ENCODE data around the gene SMARCA1. TPM values are rescaled to one million over a fixed set of nuclear protein-coding genes. Genes with fewer than 3 reads are reported as not detected.

Gene SMARCA1
- total RNA-seq, 1 experiment from 2014 or later, result 34.5 TPM

- DNase-seq, result no peak
- ChIA-PET CTCF (no interaction called here), POLR2A (no interaction called here)
- Mint-ChIP-seq H3K27ac (ENCODE audit: unreplicated experiment) (no peak overlapping the region), H3K9me3 (ENCODE audit: unreplicated experiment) (no peaks in the 10 kb centered on the region), H3K36me3 (ENCODE audit: insufficient read depth, unreplicated experiment) (peaks cover 9% of the 10 kb centered on the region), H3K4me1 (ENCODE audit: low read depth, unreplicated experiment) (no peaks in the 10 kb centered on the region), H3K4me3 (ENCODE audit: unreplicated experiment) (no peak overlapping the region), H3K27me3 (ENCODE audit: insufficient read depth, unreplicated experiment) (no peaks in the 10 kb centered on the region)
- BruUV-seq (replicated peaks), result no TSS peak
- Histone ChIP-seq H3K9me3 (no peaks in the 10 kb centered on the region), H3K4me3 (ENCODE audit: low read depth, low read length) (no peak overlapping the region), H3K27me3 (replicated peaks; ENCODE audit: control insufficient read depth, insufficient read depth, low read length) (no peaks in the 10 kb centered on the region), H3K4me1 (no peaks in the 10 kb centered on the region), H3K36me3 (ENCODE audit: control insufficient read depth, insufficient read depth, low read length) (no peaks in the 10 kb centered on the region)
- TF ChIP-seq, protein P1, sequence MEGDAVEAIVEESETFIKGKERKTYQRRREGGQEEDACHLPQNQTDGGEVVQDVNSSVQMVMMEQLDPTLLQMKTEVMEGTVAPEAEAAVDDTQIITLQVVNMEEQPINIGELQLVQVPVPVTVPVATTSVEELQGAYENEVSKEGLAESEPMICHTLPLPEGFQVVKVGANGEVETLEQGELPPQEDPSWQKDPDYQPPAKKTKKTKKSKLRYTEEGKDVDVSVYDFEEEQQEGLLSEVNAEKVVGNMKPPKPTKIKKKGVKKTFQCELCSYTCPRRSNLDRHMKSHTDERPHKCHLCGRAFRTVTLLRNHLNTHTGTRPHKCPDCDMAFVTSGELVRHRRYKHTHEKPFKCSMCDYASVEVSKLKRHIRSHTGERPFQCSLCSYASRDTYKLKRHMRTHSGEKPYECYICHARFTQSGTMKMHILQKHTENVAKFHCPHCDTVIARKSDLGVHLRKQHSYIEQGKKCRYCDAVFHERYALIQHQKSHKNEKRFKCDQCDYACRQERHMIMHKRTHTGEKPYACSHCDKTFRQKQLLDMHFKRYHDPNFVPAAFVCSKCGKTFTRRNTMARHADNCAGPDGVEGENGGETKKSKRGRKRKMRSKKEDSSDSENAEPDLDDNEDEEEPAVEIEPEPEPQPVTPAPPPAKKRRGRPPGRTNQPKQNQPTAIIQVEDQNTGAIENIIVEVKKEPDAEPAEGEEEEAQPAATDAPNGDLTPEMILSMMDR (IDR thresholded peaks at IDR 0.05; ENCODE audit: insufficient read depth in 1 of 2, low read depth in 1 of 2, low read length in 1 of 2, severe bottlenecking in 1 of 2, unreplicated experiment in 1 of 2), result no peak
- intact Hi-C loops (cut with micrococcal nuclease; ENCODE audit: unreplicated experiment), result no loop called here
These were observed 6.9 kb downstream of the SMARCA1 start for GRCh38 chrX:129516402-129516801.

GRCh38 chrX:129512409-129512808 is 10.9 kb downstream of the SMARCA1 start:
- Mint-ChIP-seq H3K36me3 (ENCODE audit: insufficient read depth, unreplicated experiment) (peaks cover 9% of the 10 kb centered on the region), H3K9me3 (ENCODE audit: unreplicated experiment) (no peaks in the 10 kb centered on the region), H3K27ac (ENCODE audit: unreplicated experiment) (no peak overlapping the region), H3K4me3 (ENCODE audit: unreplicated experiment) (no peak overlapping the region), H3K4me1 (ENCODE audit: low read depth, unreplicated experiment) (no peaks in the 10 kb centered on the region), H3K27me3 (ENCODE audit: insufficient read depth, unreplicated experiment) (no peaks in the 10 kb centered on the region)
- Histone ChIP-seq H3K27me3 (replicated peaks; ENCODE audit: control insufficient read depth, insufficient read depth, low read length) (no peaks in the 10 kb centered on the region), H3K36me3 (ENCODE audit: control insufficient read depth, insufficient read depth, low read length) (no peaks in the 10 kb centered on the region), H3K4me3 (ENCODE audit: low read depth, low read length) (no peak overlapping the region), H3K9me3 (no peaks in the 10 kb centered on the region), H3K4me1 (no peaks in the 10 kb centered on the region)
- CTCF ChIA-PET, result no interaction called here
- intact Hi-C loops (cut with micrococcal nuclease; ENCODE audit: unreplicated experiment), result no loop called here
- no TSS peak for BruUV-seq (replicated peaks)
- POLR2A ChIA-PET, result no interaction called here
- DNase-seq, result no peak
- TF ChIP-seq, protein P1 (IDR thresholded peaks at IDR 0.05; ENCODE audit: insufficient read depth in 1 of 2, low read depth in 1 of 2, low read length in 1 of 2, severe bottlenecking in 1 of 2, unreplicated experiment in 1 of 2), result no peak

DNA sequence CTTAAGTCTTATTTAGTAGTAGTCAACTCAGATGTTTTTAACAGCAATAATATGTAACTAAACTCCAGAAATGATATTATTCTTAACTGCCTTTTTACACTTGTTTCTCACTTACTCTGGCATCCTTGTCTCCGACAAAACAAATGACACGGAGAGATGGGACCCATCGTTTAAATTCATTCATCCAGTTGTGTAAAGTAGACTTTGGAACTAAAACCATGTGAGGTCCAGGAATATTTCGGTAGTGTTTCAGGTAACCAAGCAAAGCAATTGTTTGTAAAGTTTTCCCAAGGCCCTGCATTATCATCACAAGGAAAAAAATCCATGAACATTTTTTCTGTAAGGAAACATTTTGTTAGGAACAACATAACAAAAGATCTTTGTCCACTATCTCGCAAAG is 11.6 kb downstream of the SMARCA1 start:
- Mint-ChIP-seq H3K4me3 (ENCODE audit: unreplicated experiment) (no peak overlapping the region), H3K36me3 (ENCODE audit: insufficient read depth, unreplicated experiment) (peaks cover 9% of the 10 kb centered on the region), H3K9me3 (ENCODE audit: unreplicated experiment) (no peaks in the 10 kb centered on the region), H3K27me3 (ENCODE audit: insufficient read depth, unreplicated experiment) (no peaks in the 10 kb centered on the region), H3K27ac (ENCODE audit: unreplicated experiment) (no peak overlapping the region), H3K4me1 (ENCODE audit: low read depth, unreplicated experiment) (no peaks in the 10 kb centered on the region)
- H3K27me3 ChIP-seq (replicated peaks; ENCODE audit: control insufficient read depth, insufficient read depth, low read length), result no peaks in the 10 kb centered on the region
- DNase-seq, result no peak
- no peak overlapping the region for H3K4me3 ChIP-seq (ENCODE audit: low read depth, low read length)
- no peaks in the 10 kb centered on the region for H3K9me3 ChIP-seq
- ChIA-PET CTCF (no interaction called here), POLR2A (no interaction called here)
- no peaks in the 10 kb centered on the region for H3K36me3 ChIP-seq (ENCODE audit: control insufficient read depth, insufficient read depth, low read length)
- H3K4me1 ChIP-seq, result no peaks in the 10 kb centered on the region
- intact Hi-C loops (cut with micrococcal nuclease; ENCODE audit: unreplicated experiment), result no loop called here
- TF ChIP-seq, protein P1 (IDR thresholded peaks at IDR 0.05; ENCODE audit: insufficient read depth in 1 of 2, low read depth in 1 of 2, low read length in 1 of 2, severe bottlenecking in 1 of 2, unreplicated experiment in 1 of 2), result no peak
- BruUV-seq (replicated peaks), result no TSS peak
